ENCODE results near the gene MRPL1. TPM values are rescaled to one million over a fixed set of nuclear protein-coding genes. Genes with fewer than 3 reads are reported as not detected.
A peak's percentile ranks its signal among the peaks of the same experiment; 100 is the strongest.

Gene MRPL1
- total and polyA plus RNA-seq, 4 donors = 10.5 to 20.6 (median 16.1) TPM

DNA sequence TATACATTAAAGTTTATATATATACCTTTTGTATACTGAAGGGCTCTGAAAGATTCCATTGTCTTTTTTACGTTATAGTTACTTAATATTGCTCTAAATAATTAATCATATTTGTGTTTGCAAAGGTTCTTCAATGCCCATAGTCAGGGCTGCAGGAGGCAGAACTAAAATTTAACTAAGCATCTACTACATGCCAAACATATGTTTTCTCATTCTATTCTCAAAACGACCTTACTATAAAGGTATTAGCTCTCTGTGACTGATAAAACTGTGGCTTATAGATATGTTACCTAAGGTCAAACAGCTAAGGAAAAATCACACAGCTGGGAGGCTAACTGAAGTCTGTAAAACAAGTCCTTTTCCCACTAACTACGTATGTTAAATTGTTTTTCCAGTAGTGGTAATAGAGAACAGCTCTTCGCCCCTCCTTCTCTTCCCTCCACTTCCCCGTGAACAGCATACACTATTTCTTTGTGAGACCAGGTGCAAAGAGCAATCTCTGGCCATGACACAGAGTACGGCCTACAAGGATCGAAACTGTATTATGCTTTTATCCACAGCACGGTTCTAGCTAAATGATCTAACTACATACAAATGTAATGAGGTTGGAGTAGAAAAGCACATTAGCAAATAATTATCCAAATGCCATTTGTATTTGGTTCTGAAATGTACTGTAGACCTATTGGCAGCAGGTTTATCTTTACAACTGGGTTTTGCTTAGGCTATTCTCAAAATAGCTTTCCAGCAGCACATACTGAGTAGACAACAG is 45.1 kb upstream of the MRPL1 start:
- H3K27me3 ChIP-seq (ENCODE audit: control insufficient read depth in 4 of 4, insufficient read depth in 4 of 4, low read length in 3 of 4) = no peaks in the 10 kb centered on the region
- H3K4me3 ChIP-seq (ENCODE audit: low read depth in 1 of 3, low read length in 3 of 3) = peak overlapping the region; percentile 79 to 98 (median 83)
- no peaks in the 10 kb centered on the region for H3K36me3 ChIP-seq (ENCODE audit: control insufficient read depth in 4 of 4, insufficient read depth in 3 of 4, low read depth in 1 of 4, low read length in 3 of 4)
- no peak for DNase-seq (ENCODE audit: low spot score)
- H3K27ac ChIP-seq (ENCODE audit: low read depth in 1 of 2, low read length in 2 of 2) = peak overlapping the region; percentile 94 to 100
- H3K9ac ChIP-seq (ENCODE audit: low read depth in 1 of 2, low read length in 2 of 2) = peak overlapping the region; percentile 34 to 94
- H3K9me3 ChIP-seq (ENCODE audit: control insufficient read depth in 4 of 4, low read length in 3 of 4) = no peaks in the 10 kb centered on the region
- WGBS = 19% methylated on average over 8 of the region's 8 CpGs
- H3K4me1 ChIP-seq (ENCODE audit: control insufficient read depth in 4 of 4, insufficient read depth in 4 of 4, low read length in 3 of 4) = peaks cover 2 to 46% (median 32%) of the 10 kb centered on the region in 4 donors
- TF ChIP-seq, protein P1, sequence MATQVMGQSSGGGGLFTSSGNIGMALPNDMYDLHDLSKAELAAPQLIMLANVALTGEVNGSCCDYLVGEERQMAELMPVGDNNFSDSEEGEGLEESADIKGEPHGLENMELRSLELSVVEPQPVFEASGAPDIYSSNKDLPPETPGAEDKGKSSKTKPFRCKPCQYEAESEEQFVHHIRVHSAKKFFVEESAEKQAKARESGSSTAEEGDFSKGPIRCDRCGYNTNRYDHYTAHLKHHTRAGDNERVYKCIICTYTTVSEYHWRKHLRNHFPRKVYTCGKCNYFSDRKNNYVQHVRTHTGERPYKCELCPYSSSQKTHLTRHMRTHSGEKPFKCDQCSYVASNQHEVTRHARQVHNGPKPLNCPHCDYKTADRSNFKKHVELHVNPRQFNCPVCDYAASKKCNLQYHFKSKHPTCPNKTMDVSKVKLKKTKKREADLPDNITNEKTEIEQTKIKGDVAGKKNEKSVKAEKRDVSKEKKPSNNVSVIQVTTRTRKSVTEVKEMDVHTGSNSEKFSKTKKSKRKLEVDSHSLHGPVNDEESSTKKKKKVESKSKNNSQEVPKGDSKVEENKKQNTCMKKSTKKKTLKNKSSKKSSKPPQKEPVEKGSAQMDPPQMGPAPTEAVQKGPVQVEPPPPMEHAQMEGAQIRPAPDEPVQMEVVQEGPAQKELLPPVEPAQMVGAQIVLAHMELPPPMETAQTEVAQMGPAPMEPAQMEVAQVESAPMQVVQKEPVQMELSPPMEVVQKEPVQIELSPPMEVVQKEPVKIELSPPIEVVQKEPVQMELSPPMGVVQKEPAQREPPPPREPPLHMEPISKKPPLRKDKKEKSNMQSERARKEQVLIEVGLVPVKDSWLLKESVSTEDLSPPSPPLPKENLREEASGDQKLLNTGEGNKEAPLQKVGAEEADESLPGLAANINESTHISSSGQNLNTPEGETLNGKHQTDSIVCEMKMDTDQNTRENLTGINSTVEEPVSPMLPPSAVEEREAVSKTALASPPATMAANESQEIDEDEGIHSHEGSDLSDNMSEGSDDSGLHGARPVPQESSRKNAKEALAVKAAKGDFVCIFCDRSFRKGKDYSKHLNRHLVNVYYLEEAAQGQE (IDR thresholded peaks at IDR 0.05) = peak; percentile 37
- TF ChIP-seq FOXA1 (IDR thresholded peaks at IDR 0.05) (no peak), HNF4A (conservative IDR thresholded peaks at IDR 0.05) (peak; percentile 75 to 80), SP1 (IDR thresholded peaks at IDR 0.05) (peak; percentile 73), YY1 (IDR thresholded peaks at IDR 0.05) (peak; percentile 38), EGR1 (IDR thresholded peaks at IDR 0.05; ENCODE audit: low read depth in 2 of 2) (no peak), HNF4G (IDR thresholded peaks at IDR 0.05) (peak; percentile 21), GABPA (IDR thresholded peaks at IDR 0.05 in 1 of 2, conservative IDR thresholded peaks at IDR 0.05 in 1 of 2) (peak in 1 of 2 donors; percentile 15), TAF1 (conservative IDR thresholded peaks at IDR 0.05) (no peak), NR2F2 (IDR thresholded peaks at IDR 0.05) (no peak), FOXA2 (IDR thresholded peaks at IDR 0.05) (no peak), RAD21 (IDR thresholded peaks at IDR 0.05) (no peak), RXRA (IDR thresholded peaks at IDR 0.05) (peak in 1 of 2 donors; percentile 4), JUND (IDR thresholded peaks at IDR 0.05) (peak; percentile 16 to 20)
- TF ChIP-seq, protein P2, sequence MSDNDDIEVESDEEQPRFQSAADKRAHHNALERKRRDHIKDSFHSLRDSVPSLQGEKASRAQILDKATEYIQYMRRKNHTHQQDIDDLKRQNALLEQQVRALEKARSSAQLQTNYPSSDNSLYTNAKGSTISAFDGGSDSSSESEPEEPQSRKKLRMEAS (IDR thresholded peaks at IDR 0.05) = no peak
- TF ChIP-seq, protein P3, sequence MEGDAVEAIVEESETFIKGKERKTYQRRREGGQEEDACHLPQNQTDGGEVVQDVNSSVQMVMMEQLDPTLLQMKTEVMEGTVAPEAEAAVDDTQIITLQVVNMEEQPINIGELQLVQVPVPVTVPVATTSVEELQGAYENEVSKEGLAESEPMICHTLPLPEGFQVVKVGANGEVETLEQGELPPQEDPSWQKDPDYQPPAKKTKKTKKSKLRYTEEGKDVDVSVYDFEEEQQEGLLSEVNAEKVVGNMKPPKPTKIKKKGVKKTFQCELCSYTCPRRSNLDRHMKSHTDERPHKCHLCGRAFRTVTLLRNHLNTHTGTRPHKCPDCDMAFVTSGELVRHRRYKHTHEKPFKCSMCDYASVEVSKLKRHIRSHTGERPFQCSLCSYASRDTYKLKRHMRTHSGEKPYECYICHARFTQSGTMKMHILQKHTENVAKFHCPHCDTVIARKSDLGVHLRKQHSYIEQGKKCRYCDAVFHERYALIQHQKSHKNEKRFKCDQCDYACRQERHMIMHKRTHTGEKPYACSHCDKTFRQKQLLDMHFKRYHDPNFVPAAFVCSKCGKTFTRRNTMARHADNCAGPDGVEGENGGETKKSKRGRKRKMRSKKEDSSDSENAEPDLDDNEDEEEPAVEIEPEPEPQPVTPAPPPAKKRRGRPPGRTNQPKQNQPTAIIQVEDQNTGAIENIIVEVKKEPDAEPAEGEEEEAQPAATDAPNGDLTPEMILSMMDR (IDR thresholded peaks at IDR 0.05; ENCODE audit: low read depth, low read length, missing input control) = no peak
- TF ChIP-seq, protein P4, sequence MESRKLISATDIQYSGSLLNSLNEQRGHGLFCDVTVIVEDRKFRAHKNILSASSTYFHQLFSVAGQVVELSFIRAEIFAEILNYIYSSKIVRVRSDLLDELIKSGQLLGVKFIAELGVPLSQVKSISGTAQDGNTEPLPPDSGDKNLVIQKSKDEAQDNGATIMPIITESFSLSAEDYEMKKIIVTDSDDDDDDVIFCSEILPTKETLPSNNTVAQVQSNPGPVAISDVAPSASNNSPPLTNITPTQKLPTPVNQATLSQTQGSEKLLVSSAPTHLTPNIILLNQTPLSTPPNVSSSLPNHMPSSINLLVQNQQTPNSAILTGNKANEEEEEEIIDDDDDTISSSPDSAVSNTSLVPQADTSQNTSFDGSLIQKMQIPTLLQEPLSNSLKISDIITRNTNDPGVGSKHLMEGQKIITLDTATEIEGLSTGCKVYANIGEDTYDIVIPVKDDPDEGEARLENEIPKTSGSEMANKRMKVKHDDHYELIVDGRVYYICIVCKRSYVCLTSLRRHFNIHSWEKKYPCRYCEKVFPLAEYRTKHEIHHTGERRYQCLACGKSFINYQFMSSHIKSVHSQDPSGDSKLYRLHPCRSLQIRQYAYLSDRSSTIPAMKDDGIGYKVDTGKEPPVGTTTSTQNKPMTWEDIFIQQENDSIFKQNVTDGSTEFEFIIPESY (IDR thresholded peaks at IDR 0.05) = no peak
- TF ChIP-seq, protein P5, sequence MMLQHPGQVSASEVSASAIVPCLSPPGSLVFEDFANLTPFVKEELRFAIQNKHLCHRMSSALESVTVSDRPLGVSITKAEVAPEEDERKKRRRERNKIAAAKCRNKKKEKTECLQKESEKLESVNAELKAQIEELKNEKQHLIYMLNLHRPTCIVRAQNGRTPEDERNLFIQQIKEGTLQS (IDR thresholded peaks at IDR 0.05) = no peak
